ENCODE measurements around the gene USP22. TPM values are rescaled to one million over a fixed set of nuclear protein-coding genes. Genes with fewer than 3 reads are reported as not detected.

The USP22 gene
- total RNA-seq, 3 donors from 2014 or later (not counting 1 experiment from before 2014, with no cell fraction given): 121 to 155 (median 140) TPM

DNA sequence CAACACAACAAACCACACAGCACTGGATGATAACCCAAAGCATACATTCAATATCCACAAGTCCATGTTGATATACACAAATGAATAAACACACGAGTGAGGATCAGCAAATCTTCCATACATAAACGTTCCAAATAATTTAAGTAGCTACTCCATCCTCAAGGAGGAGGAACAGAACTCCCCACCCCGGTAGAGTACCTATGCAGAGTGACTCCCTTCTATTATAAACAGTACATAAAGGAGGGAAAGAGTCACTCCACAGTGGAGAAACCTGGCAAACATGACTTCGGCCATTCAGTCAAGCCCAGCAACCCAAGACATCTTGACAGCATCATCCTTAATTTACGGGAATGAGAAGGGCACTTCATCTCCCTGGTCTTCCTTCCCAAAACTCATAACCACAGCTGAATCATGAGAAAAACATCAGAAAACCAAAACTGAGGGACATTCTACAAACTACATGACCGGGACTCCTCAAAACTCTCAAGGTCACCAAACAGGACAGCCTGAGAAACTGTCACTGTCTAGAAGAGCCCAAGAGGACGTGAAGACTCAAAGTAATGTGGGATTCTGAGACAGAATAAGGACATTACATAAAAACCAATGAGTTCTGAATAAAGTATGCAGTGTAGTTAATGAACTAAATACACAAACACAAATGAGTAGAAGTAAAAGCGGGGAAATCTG, 5.6 kb downstream of the USP22 start:
- H3K36me3 ChIP-seq (ENCODE audit: control insufficient read depth, insufficient read depth, low read length): peaks cover 4% of the 10 kb centered on the region
- no peaks in the 10 kb centered on the region for H3K27me3 ChIP-seq (ENCODE audit: control insufficient read depth, insufficient read depth, low read length)
- Mint-ChIP-seq H3K27me3 (ENCODE audit: low read depth in 2 of 2) (no peaks in the 10 kb centered on the region), H3K4me1 (peaks cover 53 to 66% of the 10 kb centered on the region in 2 donors), H3K4me3 (no peak overlapping the region), H3K36me3 (no peaks in the 10 kb centered on the region), H3K9me3 (no peaks in the 10 kb centered on the region), H3K27ac (peak overlapping the region in 1 of 2 donors; percentile 90)
- no peak for ATAC-seq
- DNase-seq: no peak
- H3K4me3 ChIP-seq (ENCODE audit: low read length): no peak overlapping the region
- H3K4me1 ChIP-seq (ENCODE audit: control insufficient read depth, insufficient read depth, low read length): peaks cover 46% of the 10 kb centered on the region
- intact Hi-C loops (cut with micrococcal nuclease): no loop called here
- WGBS (ENCODE audit: insufficient coverage): 90% methylated on average over 6 of the region's 8 CpGs
- no peaks in the 10 kb centered on the region for H3K9me3 ChIP-seq (ENCODE audit: control insufficient read depth, insufficient read depth, low read length)
- TF ChIP-seq, protein P1, sequence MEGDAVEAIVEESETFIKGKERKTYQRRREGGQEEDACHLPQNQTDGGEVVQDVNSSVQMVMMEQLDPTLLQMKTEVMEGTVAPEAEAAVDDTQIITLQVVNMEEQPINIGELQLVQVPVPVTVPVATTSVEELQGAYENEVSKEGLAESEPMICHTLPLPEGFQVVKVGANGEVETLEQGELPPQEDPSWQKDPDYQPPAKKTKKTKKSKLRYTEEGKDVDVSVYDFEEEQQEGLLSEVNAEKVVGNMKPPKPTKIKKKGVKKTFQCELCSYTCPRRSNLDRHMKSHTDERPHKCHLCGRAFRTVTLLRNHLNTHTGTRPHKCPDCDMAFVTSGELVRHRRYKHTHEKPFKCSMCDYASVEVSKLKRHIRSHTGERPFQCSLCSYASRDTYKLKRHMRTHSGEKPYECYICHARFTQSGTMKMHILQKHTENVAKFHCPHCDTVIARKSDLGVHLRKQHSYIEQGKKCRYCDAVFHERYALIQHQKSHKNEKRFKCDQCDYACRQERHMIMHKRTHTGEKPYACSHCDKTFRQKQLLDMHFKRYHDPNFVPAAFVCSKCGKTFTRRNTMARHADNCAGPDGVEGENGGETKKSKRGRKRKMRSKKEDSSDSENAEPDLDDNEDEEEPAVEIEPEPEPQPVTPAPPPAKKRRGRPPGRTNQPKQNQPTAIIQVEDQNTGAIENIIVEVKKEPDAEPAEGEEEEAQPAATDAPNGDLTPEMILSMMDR (IDR thresholded peaks at IDR 0.05): no peak
- no peak overlapping the region for H3K27ac ChIP-seq (ENCODE audit: low read length)

DNA sequence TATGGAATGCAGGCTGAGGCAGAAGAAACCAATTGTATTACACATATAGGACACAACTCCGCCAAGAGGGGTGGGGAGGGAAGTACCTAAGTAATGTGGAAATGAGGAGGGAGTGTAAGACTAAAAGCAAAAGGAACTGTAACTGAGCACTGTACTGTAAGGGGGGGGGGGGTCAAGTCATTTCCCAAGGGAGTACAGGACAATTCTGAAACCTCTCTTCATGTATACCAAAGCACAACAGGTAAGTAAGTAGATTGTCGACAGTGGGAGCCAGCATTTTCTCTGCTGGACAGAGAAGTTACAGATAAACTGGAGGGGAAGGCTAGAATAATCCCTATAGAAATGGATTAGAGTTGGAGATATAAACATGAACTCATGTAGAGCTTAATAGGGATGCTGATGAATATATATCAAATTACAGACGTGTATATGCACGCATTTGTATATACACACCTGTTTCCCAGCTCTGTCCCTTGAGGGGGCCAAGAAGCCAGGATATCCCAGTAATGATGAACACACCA, 6.4 kb downstream of the USP22 start:
- Mint-ChIP-seq H3K27me3 (ENCODE audit: low read depth in 2 of 2) (no peaks in the 10 kb centered on the region), H3K36me3 (no peaks in the 10 kb centered on the region), H3K9me3 (no peaks in the 10 kb centered on the region), H3K4me1 (peaks cover 53 to 66% of the 10 kb centered on the region in 2 donors), H3K4me3 (peak overlapping the region; percentile 31), H3K27ac (peak overlapping the region; percentile 29 to 90)
- Histone ChIP-seq H3K36me3 (ENCODE audit: control insufficient read depth, insufficient read depth, low read length) (peaks cover 4% of the 10 kb centered on the region), H3K9me3 (ENCODE audit: control insufficient read depth, insufficient read depth, low read length) (no peaks in the 10 kb centered on the region), H3K4me3 (ENCODE audit: low read length) (no peak overlapping the region), H3K4me1 (ENCODE audit: control insufficient read depth, insufficient read depth, low read length) (peaks cover 43% of the 10 kb centered on the region), H3K27me3 (ENCODE audit: control insufficient read depth, insufficient read depth, low read length) (no peaks in the 10 kb centered on the region), H3K27ac (ENCODE audit: low read length) (no peak overlapping the region)
- intact Hi-C loops (cut with micrococcal nuclease): no loop called here
- TF ChIP-seq, protein P1 (IDR thresholded peaks at IDR 0.05): no peak
- WGBS (ENCODE audit: insufficient coverage): 86% methylated on average over 4 of the region's 4 CpGs
- ATAC-seq (no peak), DNase-seq (no peak)

DNA sequence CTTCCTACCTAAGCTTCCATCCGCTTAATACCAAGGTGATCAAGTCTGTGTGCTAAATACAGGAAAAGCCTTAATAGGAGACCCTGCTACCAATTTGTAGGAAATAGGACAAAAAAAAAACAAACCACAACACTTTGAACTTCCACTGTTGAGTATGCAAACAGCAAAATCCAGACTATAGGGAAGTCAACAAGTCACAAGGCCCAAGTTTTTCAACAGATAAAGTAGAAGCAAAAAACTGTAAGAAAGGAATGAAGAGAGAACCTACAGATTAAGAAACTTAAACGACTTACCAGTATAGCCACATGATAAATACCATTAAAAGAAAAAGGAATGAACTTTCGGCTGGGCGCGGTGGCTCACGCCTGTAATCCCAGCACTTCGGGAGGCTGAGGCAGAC, 7.4 kb downstream of the USP22 start:
- Histone ChIP-seq H3K9me3 (ENCODE audit: control insufficient read depth, insufficient read depth, low read length) (no peaks in the 10 kb centered on the region), H3K4me3 (ENCODE audit: low read length) (no peak overlapping the region), H3K36me3 (ENCODE audit: control insufficient read depth, insufficient read depth, low read length) (peaks cover 4% of the 10 kb centered on the region), H3K4me1 (ENCODE audit: control insufficient read depth, insufficient read depth, low read length) (peaks cover 33% of the 10 kb centered on the region), H3K27me3 (ENCODE audit: control insufficient read depth, insufficient read depth, low read length) (no peaks in the 10 kb centered on the region), H3K27ac (ENCODE audit: low read length) (peak overlapping the region; percentile 75)
- peak overlapping the region; percentile 90 for H3K27ac Mint-ChIP-seq
- ATAC-seq: no peak
- WGBS (ENCODE audit: insufficient coverage): 90% methylated on average over 6 of the region's 7 CpGs
- intact Hi-C loops (cut with micrococcal nuclease): no loop called here
- DNase-seq: no peak
- no peaks in the 10 kb centered on the region for H3K36me3 Mint-ChIP-seq
- H3K4me1 Mint-ChIP-seq: peaks cover 53 to 64% of the 10 kb centered on the region in 2 donors
- TF ChIP-seq, protein P1 (IDR thresholded peaks at IDR 0.05): no peak
- no peaks in the 10 kb centered on the region for H3K9me3 Mint-ChIP-seq
- H3K27me3 Mint-ChIP-seq (ENCODE audit: low read depth in 2 of 2): no peaks in the 10 kb centered on the region
- H3K4me3 Mint-ChIP-seq: peak overlapping the region; percentile 59

All from natural killer cell (primary cell).